ENCODE measurements around the gene GRAMD2B.

Gene GRAMD2B

GRCh38 chr5:126484253-126484652 lies 61.0 kb downstream of the GRAMD2B start:
- no peak for DNase-seq

GRCh38 chr5:126486332-126486731 lies 63.1 kb downstream of the GRAMD2B start:
- DNase-seq: no peak

- DNase-seq: no peak
Measured at GRCh38 chr5:126487596-126487995, 64.4 kb downstream of the GRAMD2B start.

GRCh38 chr5:126488443-126489065 lies 65.3 kb downstream of the GRAMD2B start:
- no peak for DNase-seq

- DNase-seq: no peak
Measured at GRCh38 chr5:126490167-126490940, 67.1 kb downstream of the GRAMD2B start.

- no peak for DNase-seq
Measured at GRCh38 chr5:126492939-126493338, 69.7 kb downstream of the GRAMD2B start.

- no peak for DNase-seq
Measured at GRCh38 chr5:126494393-126494792, 71.2 kb downstream of the GRAMD2B start.

- no peak for DNase-seq
Measured at GRCh38 chr5:126497506-126497905, 74.3 kb downstream of the GRAMD2B start.

GRCh38 chr5:126499278-126499677 lies 76.1 kb downstream of the GRAMD2B start:
- no peak for DNase-seq

GRCh38 chr5:126499853-126500342 lies 76.7 kb downstream of the GRAMD2B start:
- no peak for DNase-seq

- no peak for DNase-seq
Measured at GRCh38 chr5:126501448-126501847, 78.2 kb downstream of the GRAMD2B start.

GRCh38 chr5:126503602-126504104 lies 80.4 kb downstream of the GRAMD2B start:
- DNase-seq: peak in 1 of 2 experiments; percentile 3

GRCh38 chr5:126506079-126506478 lies 82.9 kb downstream of the GRAMD2B start:
- no peak for DNase-seq

- no peak for DNase-seq
Measured at GRCh38 chr5:126508251-126508961, 85.2 kb downstream of the GRAMD2B start.

GRCh38 chr5:126508962-126509279 lies 85.7 kb downstream of the GRAMD2B start:
- DNase-seq: no peak

- no peak for DNase-seq
Measured at GRCh38 chr5:126509339-126509738, 86.1 kb downstream of the GRAMD2B start.

GRCh38 chr5:126511961-126512360 lies 88.8 kb downstream of the GRAMD2B start:
- no peak for DNase-seq

- DNase-seq: no peak
Measured at GRCh38 chr5:126512451-126512850, 89.2 kb downstream of the GRAMD2B start.

- no peak for DNase-seq
Measured at GRCh38 chr5:126513302-126513701, 90.1 kb downstream of the GRAMD2B start.

- no peak for DNase-seq
Measured at GRCh38 chr5:126513703-126514102, 90.5 kb downstream of the GRAMD2B start.

- DNase-seq: no peak
Measured at GRCh38 chr5:126514131-126514557, 90.9 kb downstream of the GRAMD2B start.

- DNase-seq: no peak
Measured at GRCh38 chr5:126514558-126515141, 91.4 kb downstream of the GRAMD2B start.

- DNase-seq: no peak
Measured at GRCh38 chr5:126515337-126515736, 92.1 kb downstream of the GRAMD2B start.

Measured in activated CD4-positive, alpha-beta T cell treated with anti-CD3 and anti-CD28 coated beads, Interleukin-2, amount 50 U/mL, for 4 hours (primary cell).